ENCODE data around the gene PRDM1.

Gene PRDM1

DNA sequence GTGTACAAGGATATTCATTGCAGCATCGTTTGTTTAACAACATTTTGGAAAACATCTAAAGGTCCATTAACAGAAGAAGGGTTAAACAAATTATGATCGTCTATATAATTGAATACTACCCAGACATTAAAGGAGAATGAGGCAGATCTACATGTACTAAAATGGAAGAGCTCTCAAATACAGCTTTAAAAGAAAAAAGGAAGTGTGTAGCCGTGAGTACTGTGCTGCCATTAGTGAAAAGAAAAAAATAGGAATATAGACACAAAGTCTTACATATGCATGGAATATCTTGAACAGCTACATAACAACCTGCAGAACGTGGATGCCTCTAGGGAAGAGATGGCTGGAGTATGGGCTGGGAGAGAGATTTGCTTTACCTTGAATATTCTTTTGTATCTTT, 37.9 kb downstream of the PRDM1 start:
- Histone ChIP-seq H3K36me3 (ENCODE audit: control insufficient read depth in 2 of 2, insufficient read depth in 1 of 2, low read length in 2 of 2) (no peaks in the 10 kb centered on the region), H3K4me1 (ENCODE audit: control insufficient read depth, insufficient read depth, low read length) (no peaks in the 10 kb centered on the region), H3K27ac (ENCODE audit: extremely low read depth, low read depth, low read length) (no peak overlapping the region), H3K4me3 (ENCODE audit: low read depth, low read length) (no peak overlapping the region), H3K9me3 (ENCODE audit: control insufficient read depth, insufficient read depth, low read depth, low read length) (no peaks in the 10 kb centered on the region)
- TF ChIP-seq SCRT2 (tag by site-specific recombination; IDR thresholded peaks at IDR 0.05) (no peak), ZBTB21 (tag by site-specific recombination; IDR thresholded peaks at IDR 0.05) (no peak), ZNF391 (tag by site-specific recombination; IDR thresholded peaks at IDR 0.05; ENCODE audit: borderline replicate concordance, low read depth) (no peak), ZBTB17 (tag by site-specific recombination; IDR thresholded peaks at IDR 0.05) (no peak), ZNF416 (tag by site-specific recombination; IDR thresholded peaks at IDR 0.05) (no peak), GLIS2 (tag by site-specific recombination; IDR thresholded peaks at IDR 0.05) (no peak), BCL11B (tag by site-specific recombination; IDR thresholded peaks at IDR 0.05; ENCODE audit: low read depth) (no peak), ZNF510 (tag by site-specific recombination; IDR thresholded peaks at IDR 0.05; ENCODE audit: insufficient replicate concordance) (no peak), REPIN1 (tag by site-specific recombination; IDR thresholded peaks at IDR 0.05; ENCODE audit: low read depth) (no peak), HOXD13 (CRISPR knock-in tag; IDR thresholded peaks at IDR 0.05; ENCODE audit: borderline replicate concordance) (no peak), ZNF747 (tag by site-specific recombination; IDR thresholded peaks at IDR 0.05) (no peak), ZNF544 (tag by site-specific recombination; IDR thresholded peaks at IDR 0.05) (no peak)
- TF ChIP-seq, protein P1, sequence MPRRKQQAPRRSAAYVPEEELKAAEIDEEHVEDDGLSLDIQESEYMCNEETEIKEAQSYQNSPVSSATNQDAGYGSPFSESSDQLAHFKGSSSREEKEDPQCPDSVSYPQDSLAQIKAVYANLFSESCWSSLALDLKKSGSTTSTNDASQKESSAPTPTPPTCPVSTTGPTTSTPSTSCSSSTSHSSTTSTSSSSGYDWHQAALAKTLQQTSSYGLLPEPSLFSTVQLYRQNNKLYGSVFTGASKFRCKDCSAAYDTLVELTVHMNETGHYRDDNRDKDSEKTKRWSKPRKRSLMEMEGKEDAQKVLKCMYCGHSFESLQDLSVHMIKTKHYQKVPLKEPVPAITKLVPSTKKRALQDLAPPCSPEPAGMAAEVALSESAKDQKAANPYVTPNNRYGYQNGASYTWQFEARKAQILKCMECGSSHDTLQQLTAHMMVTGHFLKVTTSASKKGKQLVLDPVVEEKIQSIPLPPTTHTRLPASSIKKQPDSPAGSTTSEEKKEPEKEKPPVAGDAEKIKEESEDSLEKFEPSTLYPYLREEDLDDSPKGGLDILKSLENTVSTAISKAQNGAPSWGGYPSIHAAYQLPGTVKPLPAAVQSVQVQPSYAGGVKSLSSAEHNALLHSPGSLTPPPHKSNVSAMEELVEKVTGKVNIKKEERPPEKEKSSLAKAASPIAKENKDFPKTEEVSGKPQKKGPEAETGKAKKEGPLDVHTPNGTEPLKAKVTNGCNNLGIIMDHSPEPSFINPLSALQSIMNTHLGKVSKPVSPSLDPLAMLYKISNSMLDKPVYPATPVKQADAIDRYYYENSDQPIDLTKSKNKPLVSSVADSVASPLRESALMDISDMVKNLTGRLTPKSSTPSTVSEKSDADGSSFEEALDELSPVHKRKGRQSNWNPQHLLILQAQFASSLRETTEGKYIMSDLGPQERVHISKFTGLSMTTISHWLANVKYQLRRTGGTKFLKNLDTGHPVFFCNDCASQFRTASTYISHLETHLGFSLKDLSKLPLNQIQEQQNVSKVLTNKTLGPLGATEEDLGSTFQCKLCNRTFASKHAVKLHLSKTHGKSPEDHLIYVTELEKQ (tag by site-specific recombination; IDR thresholded peaks at IDR 0.05; ENCODE audit: borderline replicate concordance) = no peak
- TF ChIP-seq, protein P2, sequence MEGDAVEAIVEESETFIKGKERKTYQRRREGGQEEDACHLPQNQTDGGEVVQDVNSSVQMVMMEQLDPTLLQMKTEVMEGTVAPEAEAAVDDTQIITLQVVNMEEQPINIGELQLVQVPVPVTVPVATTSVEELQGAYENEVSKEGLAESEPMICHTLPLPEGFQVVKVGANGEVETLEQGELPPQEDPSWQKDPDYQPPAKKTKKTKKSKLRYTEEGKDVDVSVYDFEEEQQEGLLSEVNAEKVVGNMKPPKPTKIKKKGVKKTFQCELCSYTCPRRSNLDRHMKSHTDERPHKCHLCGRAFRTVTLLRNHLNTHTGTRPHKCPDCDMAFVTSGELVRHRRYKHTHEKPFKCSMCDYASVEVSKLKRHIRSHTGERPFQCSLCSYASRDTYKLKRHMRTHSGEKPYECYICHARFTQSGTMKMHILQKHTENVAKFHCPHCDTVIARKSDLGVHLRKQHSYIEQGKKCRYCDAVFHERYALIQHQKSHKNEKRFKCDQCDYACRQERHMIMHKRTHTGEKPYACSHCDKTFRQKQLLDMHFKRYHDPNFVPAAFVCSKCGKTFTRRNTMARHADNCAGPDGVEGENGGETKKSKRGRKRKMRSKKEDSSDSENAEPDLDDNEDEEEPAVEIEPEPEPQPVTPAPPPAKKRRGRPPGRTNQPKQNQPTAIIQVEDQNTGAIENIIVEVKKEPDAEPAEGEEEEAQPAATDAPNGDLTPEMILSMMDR (tag by site-specific recombination; IDR thresholded peaks at IDR 0.05) = no peak
- ChIA-PET CTCF (interaction anchor here (0.6 kb wide), 2 partner anchors 198 to 393 kb away, joined by 3 to 5 read pairs; no protein-coding TSS in a partner anchor), POLR2A (no interaction called here)

DNA sequence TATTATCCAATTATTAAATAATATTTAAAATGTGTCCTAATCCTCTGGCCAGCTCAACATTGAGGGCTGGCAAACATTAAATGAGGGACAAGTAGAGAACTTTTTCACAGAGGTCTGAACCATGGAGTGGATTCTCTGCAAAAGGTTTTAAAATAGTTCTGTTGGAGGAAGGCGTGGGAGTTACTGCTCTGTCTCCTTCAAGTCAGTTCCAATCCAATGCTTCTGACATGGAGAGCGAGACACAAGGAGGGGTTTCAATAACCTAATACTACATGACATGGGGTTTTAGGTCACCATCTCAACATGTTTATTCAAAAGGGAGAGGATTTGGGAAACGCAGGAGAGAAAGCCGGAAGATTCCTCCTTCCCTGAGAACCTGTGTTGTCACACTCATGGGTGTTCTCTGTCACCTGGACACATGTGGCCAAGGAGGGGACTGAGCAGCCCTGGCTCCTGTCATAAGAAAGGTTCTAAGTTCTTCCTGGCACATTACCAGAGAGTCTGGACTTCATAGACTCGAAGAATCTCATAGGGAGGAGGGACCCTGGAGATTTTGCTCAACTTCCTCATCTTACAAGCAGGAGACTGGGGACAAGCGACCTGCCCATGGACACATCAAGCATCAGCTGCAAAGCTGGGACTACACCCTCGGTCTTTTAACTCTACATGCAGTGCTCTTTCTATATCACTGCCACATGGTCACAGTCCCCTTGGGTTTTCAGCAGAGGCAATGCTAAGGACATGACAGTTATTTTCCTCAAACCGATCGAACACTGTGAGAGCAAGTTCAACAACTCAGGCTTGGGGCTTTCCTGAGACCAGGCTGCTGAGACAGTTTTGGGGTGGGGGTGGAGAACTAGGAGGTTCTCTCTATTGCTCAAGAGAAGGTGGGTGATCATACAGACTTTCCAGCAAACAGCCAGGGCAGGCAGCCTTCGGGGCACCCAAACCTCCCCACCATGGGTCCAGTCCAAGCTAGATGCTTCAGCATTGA, 38.6 kb downstream of the PRDM1 start:
- ChIA-PET CTCF (interaction anchor here (0.6 to 0.7 kb wide), 2 partner anchors 22 to 394 kb away, joined by 3 to 5 read pairs; no protein-coding TSS in a partner anchor), POLR2A (no interaction called here)
- Histone ChIP-seq H3K4me3 (ENCODE audit: low read depth, low read length) (no peak overlapping the region), H3K4me1 (ENCODE audit: control insufficient read depth, insufficient read depth, low read length) (peaks cover under 1% of the 10 kb centered on the region; the same call in 1 of the 2 replicates), H3K27ac (ENCODE audit: extremely low read depth, low read depth, low read length) (no peak overlapping the region), H3K9me3 (ENCODE audit: control insufficient read depth, insufficient read depth, low read depth, low read length) (no peaks in the 10 kb centered on the region), H3K36me3 (ENCODE audit: control insufficient read depth in 2 of 2, insufficient read depth in 1 of 2, low read length in 2 of 2) (no peaks in the 10 kb centered on the region)
- TF ChIP-seq ZNF585B (tag by site-specific recombination; IDR thresholded peaks at IDR 0.05) (no peak), ZNF654 (tag by site-specific recombination; IDR thresholded peaks at IDR 0.05; ENCODE audit: low read depth) (no peak), ZNF239 (tag by site-specific recombination; IDR thresholded peaks at IDR 0.05) (no peak), ZNF530 (tag by site-specific recombination; IDR thresholded peaks at IDR 0.05; ENCODE audit: low read depth) (no peak), ZNF707 (tag by site-specific recombination; IDR thresholded peaks at IDR 0.05) (no peak), HOXC10 (CRISPR knock-in tag; IDR thresholded peaks at IDR 0.05) (no peak), ZNF19 (tag by site-specific recombination; IDR thresholded peaks at IDR 0.05; ENCODE audit: low read depth) (no peak), ZFP69B (tag by site-specific recombination; IDR thresholded peaks at IDR 0.05) (no peak), ZNF121 (tag by site-specific recombination; IDR thresholded peaks at IDR 0.05) (no peak), ZNF112 (tag by site-specific recombination; IDR thresholded peaks at IDR 0.05) (no peak), ZNF558 (tag by site-specific recombination; IDR thresholded peaks at IDR 0.05) (no peak), ZNF768 (tag by site-specific recombination; IDR thresholded peaks at IDR 0.05) (no peak)
- TF ChIP-seq, protein P3, sequence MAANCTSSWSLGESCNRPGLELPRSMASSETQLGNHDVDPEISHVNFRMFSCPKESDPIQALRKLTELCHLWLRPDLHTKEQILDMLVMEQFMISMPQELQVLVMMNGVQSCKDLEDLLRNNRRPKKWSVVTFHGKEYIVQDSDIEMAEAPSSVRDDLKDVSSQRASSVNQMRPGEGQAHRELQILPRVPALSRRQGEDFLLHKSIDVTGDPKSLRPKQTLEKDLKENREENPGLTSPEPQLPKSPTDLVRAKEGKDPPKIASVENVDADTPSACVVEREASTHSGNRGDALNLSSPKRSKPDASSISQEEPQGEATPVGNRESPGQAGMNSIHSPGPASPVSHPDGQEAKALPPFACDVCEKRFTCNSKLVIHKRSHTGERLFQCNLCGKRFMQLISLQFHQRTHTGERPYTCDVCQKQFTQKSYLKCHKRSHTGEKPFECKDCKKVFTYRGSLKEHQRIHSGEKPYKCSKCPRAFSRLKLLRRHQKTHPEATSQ (tag by site-specific recombination; IDR thresholded peaks at IDR 0.05) = no peak
- TF ChIP-seq, protein P4, sequence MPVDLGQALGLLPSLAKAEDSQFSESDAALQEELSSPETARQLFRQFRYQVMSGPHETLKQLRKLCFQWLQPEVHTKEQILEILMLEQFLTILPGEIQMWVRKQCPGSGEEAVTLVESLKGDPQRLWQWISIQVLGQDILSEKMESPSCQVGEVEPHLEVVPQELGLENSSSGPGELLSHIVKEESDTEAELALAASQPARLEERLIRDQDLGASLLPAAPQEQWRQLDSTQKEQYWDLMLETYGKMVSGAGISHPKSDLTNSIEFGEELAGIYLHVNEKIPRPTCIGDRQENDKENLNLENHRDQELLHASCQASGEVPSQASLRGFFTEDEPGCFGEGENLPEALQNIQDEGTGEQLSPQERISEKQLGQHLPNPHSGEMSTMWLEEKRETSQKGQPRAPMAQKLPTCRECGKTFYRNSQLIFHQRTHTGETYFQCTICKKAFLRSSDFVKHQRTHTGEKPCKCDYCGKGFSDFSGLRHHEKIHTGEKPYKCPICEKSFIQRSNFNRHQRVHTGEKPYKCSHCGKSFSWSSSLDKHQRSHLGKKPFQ (tag by site-specific recombination; IDR thresholded peaks at IDR 0.05) = no peak
